CD14-positive monocyte (primary cell): ENCODE measurements around the gene MAP2K5. TPM values are rescaled to one million over a fixed set of nuclear protein-coding genes. Genes with fewer than 3 reads are reported as not detected.

Experiments
- DNase-seq, 3 donors: peaks; one replicate each; pipeline ENCODE4 v3.0.0-alpha.2; 2011 to 2022
- H2AFZ ChIP-seq: 2 replicates; pipeline ENCODE4 v1.6.0; 2012; ENCODE audit warnings: mild to moderate bottlenecking, low read depth, low read length, inconsistent platforms; ENCODE audit not compliant: insufficient read depth, poor library complexity, severe bottlenecking
- H3K27ac ChIP-seq, 2 donors: 1 replicate in 1 of 2; 2 replicates in 1 of 2; pipeline ENCODE4 v1.5.1; 2012 to 2013; ENCODE audit warnings: low read length in 2 of 2, control low read depth in 1 of 2, inconsistent platforms in 1 of 2, low read depth in 1 of 2, mild to moderate bottlenecking in 1 of 2
- H3K27me3 ChIP-seq, 2 donors: one replicate each; pipeline versions ENCODE4 v1.6.0 to v1.6.1; 2011 to 2013; ENCODE audit warnings: low read length in 2 of 2; ENCODE audit not compliant: control insufficient read depth in 2 of 2, insufficient read depth in 2 of 2
- H3K36me3 ChIP-seq, 2 donors: replicated peaks in 1 of 2; 1 replicate in 1 of 2; 2 replicates in 1 of 2; pipeline versions ENCODE4 v1.5.1 to v1.6.1; 2012 to 2013; ENCODE audit warnings: low read length in 2 of 2, control low read depth in 1 of 2, inconsistent platforms in 1 of 2, mild to moderate bottlenecking in 1 of 2; ENCODE audit not compliant: insufficient read depth in 2 of 2, control insufficient read depth in 1 of 2
- H3K4me1 ChIP-seq, 2 donors: 1 replicate in 1 of 2; 2 replicates in 1 of 2; pipeline versions ENCODE4 v1.5.1 to v1.6.1; 2012 to 2013; ENCODE audit warnings: low read length in 2 of 2, control low read depth in 1 of 2, inconsistent platforms in 1 of 2, mild to moderate bottlenecking in 1 of 2, moderate library complexity in 1 of 2; ENCODE audit not compliant: insufficient read depth in 2 of 2, control insufficient read depth in 1 of 2
- H3K4me2 ChIP-seq: replicated peaks from 2 replicates; pipeline ENCODE3; 2012; ENCODE audit warnings: low read length, moderate library complexity, mild to moderate bottlenecking; ENCODE audit not compliant: poor library complexity, severe bottlenecking; ENCODE audit errors: extremely low read depth
- H3K4me3 ChIP-seq, 3 experiments: fragments of 200-600 bp in 1 of 3; sonication (generic) in 1 of 3; replicated peaks in 1 of 3; 1 replicate in 2 of 3; 2 replicates in 1 of 3; pipeline ENCODE4 v1.5.1; 2011 to 2013; ENCODE audit warnings: low read length in 3 of 3, mild to moderate bottlenecking in 3 of 3, control low read depth in 2 of 3, low read depth in 2 of 3, inconsistent platforms in 1 of 3, moderate library complexity in 1 of 3
- H3K79me2 ChIP-seq: 2 replicates; pipeline ENCODE4 v1.6.0; 2012; ENCODE audit warnings: mild to moderate bottlenecking, control low read depth, inconsistent platforms, low read length, moderate library complexity; ENCODE audit not compliant: insufficient read depth
- H3K9ac ChIP-seq: 2 replicates; pipeline ENCODE4 v1.6.0; 2017; ENCODE audit warnings: low read length, mild to moderate bottlenecking; ENCODE audit not compliant: insufficient read depth, poor library complexity, severe bottlenecking
- H3K9me3 ChIP-seq, 2 donors: replicated peaks in 1 of 2; 1 replicate in 1 of 2; 2 replicates in 1 of 2; pipeline versions ENCODE4 v1.5.1 to v1.6.1; 2012 to 2013; ENCODE audit warnings: low read length in 2 of 2, control low read depth in 1 of 2; ENCODE audit not compliant: control insufficient read depth in 1 of 2, insufficient read depth in 1 of 2
- H4K20me1 ChIP-seq: 2 replicates; pipeline ENCODE4 v1.6.0; 2012; ENCODE audit warnings: mild to moderate bottlenecking, low read length, control low read depth, moderate library complexity; ENCODE audit not compliant: insufficient read depth
- H3K27ac Mint-ChIP-seq, 7 donors: one replicate each; pipeline ENCODE4 v1.8.0; 2020; ENCODE audit warnings: mild to moderate bottlenecking in 7 of 7, mixed read lengths in 7 of 7, moderate library complexity in 6 of 7, inconsistent platforms in 2 of 7
- H3K27me3 Mint-ChIP-seq, 3 donors: one replicate each; pipeline ENCODE4 v1.8.0; 2021 to 2022; ENCODE audit warnings: low read depth in 3 of 3, mild to moderate bottlenecking in 3 of 3, mixed read lengths in 3 of 3, moderate library complexity in 3 of 3, inconsistent platforms in 1 of 3
- H3K36me3 Mint-ChIP-seq, 2 donors: one replicate each; pipeline ENCODE4 v1.8.0; 2020; ENCODE audit warnings: mixed read lengths in 2 of 2, inconsistent platforms in 1 of 2, mild to moderate bottlenecking in 1 of 2
- H3K4me1 Mint-ChIP-seq: one replicate; pipeline ENCODE4 v1.8.0; 2020; ENCODE audit warnings: mild to moderate bottlenecking, mixed read lengths
- H3K4me3 Mint-ChIP-seq, 2 donors: one replicate each; pipeline ENCODE4 v1.8.0; 2020; ENCODE audit warnings: mild to moderate bottlenecking in 2 of 2, mixed read lengths in 2 of 2, moderate library complexity in 1 of 2
- H3K9me3 Mint-ChIP-seq, 7 donors: one replicate each; pipeline ENCODE4 v1.8.0; 2020 to 2022; ENCODE audit warnings: mixed read lengths in 7 of 7, mild to moderate bottlenecking in 6 of 7, moderate library complexity in 6 of 7, inconsistent platforms in 2 of 7
- WGBS: methylation state at CpG from one replicate; pipeline ENCODE4 v1.1.5; 2013; ENCODE audit warnings: missing lambda C conversion rate; ENCODE audit not compliant: insufficient coverage; 5-methylcytosine and 5-hydroxymethylcytosine counted together
- intact Hi-C, 2 donors: fragments of 100-400 bp; cut with micrococcal nuclease; formaldehyde crosslinking; loops; one replicate each; pipeline versions ENCODE4 v1.15.0 to v1.15.1; 2023
- polyA plus RNA-seq, 3 donors: library from polyadenylated mRNA; depleted of rRNA in 1 of 3; unstranded in 2 of 3; stranded (reverse) in 1 of 3; fragments of 300-500 nt in 2 of 3; fragments of >200 nt in 1 of 3; fragmentation: Illumina TruSeq in 2 of 3; gene quantifications; 1 replicate in 2 of 3; 2 replicates in 1 of 3; pipeline ENCODE4 v1.2.3, GENCODE V29; 2012 to 2021
- TF ChIP-seq, protein P1 (sequence below): fragments of 200-600 bp; IDR thresholded peaks from one replicate; pipeline ENCODE4 v1.8.0; 2022; ENCODE audit warnings: antibody characterized with exemption, mild to moderate bottlenecking

MAP2K5 gene
- polyA plus RNA-seq, 3 donors = 10.2 to 11.3 (median 10.6) TPM

DNA sequence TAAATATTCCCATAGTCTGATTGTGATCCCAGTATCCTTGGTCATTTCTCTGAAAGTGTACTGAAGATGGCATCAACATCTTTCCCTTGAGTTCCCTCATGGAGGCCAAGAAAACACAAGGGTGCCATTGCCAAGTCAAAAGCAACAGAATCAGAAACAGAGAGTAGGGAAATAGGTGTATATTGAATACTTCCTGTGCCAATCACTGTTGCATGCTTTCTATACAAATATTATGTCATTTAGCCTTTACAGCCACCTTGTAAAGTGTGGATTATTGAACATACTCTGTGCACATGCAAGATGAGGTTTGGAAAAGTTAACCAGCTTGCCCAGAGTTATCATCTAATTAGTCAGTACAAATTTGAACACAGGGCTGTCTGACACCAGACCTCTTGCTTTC, 117.9 kb downstream of the MAP2K5 start:
- Histone ChIP-seq H3K9ac (no peak overlapping the region), H3K4me1 (no peaks in the 10 kb centered on the region), H2AFZ (no peak overlapping the region), H3K4me2 (no peak overlapping the region), H3K79me2 (no peaks in the 10 kb centered on the region), H4K20me1 (no peaks in the 10 kb centered on the region), H3K36me3 (peaks cover 11 to 74% of the 10 kb centered on the region in 2 donors), H3K4me3 (no peak overlapping the region), H3K9me3 (peaks cover 0 to 3% of the 10 kb centered on the region in 2 donors), H3K27ac (no peak overlapping the region), H3K27me3 (no peaks in the 10 kb centered on the region)
- Mint-ChIP-seq H3K9me3 (peaks cover 5 to 8% (median 8%) of the 10 kb centered on the region in 7 donors), H3K36me3 (peaks cover 55% of the 10 kb centered on the region in 2 donors), H3K4me1 (no peaks in the 10 kb centered on the region), H3K27ac (no peak overlapping the region), H3K27me3 (peaks cover 0 to 1% (median 0%) of the 10 kb centered on the region in 3 donors), H3K4me3 (no peak overlapping the region)
- TF ChIP-seq, protein P1, sequence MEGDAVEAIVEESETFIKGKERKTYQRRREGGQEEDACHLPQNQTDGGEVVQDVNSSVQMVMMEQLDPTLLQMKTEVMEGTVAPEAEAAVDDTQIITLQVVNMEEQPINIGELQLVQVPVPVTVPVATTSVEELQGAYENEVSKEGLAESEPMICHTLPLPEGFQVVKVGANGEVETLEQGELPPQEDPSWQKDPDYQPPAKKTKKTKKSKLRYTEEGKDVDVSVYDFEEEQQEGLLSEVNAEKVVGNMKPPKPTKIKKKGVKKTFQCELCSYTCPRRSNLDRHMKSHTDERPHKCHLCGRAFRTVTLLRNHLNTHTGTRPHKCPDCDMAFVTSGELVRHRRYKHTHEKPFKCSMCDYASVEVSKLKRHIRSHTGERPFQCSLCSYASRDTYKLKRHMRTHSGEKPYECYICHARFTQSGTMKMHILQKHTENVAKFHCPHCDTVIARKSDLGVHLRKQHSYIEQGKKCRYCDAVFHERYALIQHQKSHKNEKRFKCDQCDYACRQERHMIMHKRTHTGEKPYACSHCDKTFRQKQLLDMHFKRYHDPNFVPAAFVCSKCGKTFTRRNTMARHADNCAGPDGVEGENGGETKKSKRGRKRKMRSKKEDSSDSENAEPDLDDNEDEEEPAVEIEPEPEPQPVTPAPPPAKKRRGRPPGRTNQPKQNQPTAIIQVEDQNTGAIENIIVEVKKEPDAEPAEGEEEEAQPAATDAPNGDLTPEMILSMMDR = no peak
- DNase-seq = no peak
- intact Hi-C loops = no loop called here

- Histone ChIP-seq H3K27ac (no peak overlapping the region), H3K27me3 (no peaks in the 10 kb centered on the region), H3K4me1 (no peaks in the 10 kb centered on the region), H3K4me2 (no peak overlapping the region), H3K36me3 (peaks cover 8 to 70% of the 10 kb centered on the region in 2 donors), H3K9ac (no peak overlapping the region), H3K79me2 (no peaks in the 10 kb centered on the region), H3K4me3 (no peak overlapping the region), H2AFZ (no peak overlapping the region), H3K9me3 (no peaks in the 10 kb centered on the region), H4K20me1 (no peaks in the 10 kb centered on the region)
- H3K4me1 Mint-ChIP-seq = no peaks in the 10 kb centered on the region
- intact Hi-C loops = no loop called here
- DNase-seq = no peak
- H3K27ac Mint-ChIP-seq = no peak overlapping the region
- H3K9me3 Mint-ChIP-seq = peaks cover 0 to 3% (median 2%) of the 10 kb centered on the region in 7 donors
- TF ChIP-seq, protein P1 = no peak
- no CpG with 5 or more reads among the region's 2 CpGs for WGBS
- peaks cover 52 to 54% of the 10 kb centered on the region in 2 donors for H3K36me3 Mint-ChIP-seq
- H3K4me3 Mint-ChIP-seq = no peak overlapping the region
- H3K27me3 Mint-ChIP-seq = peaks cover 0 to 1% (median 0%) of the 10 kb centered on the region in 3 donors
Observed at GRCh38 chr15:67660874-67661606, 118.5 kb downstream of the MAP2K5 start.
